GM18951 (cell line): Measurements from ENCODE around the gene LRIG1.

Experiments
- POLR2A ChIP-seq: IDR thresholded peaks from 4 replicates; pipeline ENCODE4 v1.6.1; 2011; ENCODE audit warnings: mild to moderate bottlenecking; ENCODE audit not compliant: insufficient read length, insufficient read depth; ENCODE audit errors: extremely low read depth
- in situ Hi-C: fragments of 300-500 bp; cut with MboI; formaldehyde crosslinking; loops from one replicate; pipeline ENCODE4 v1.12.0; 2022; ENCODE audit warnings: low sequenced_read_pairs, mixed read lengths, inconsistent platforms; ENCODE audit not compliant: unreplicated experiment

The LRIG1 gene

GRCh38 chr3:66520724-66521123 is 19.9 kb upstream of the LRIG1 start:
- TF ChIP-seq POLR2A, result no peak
- in situ Hi-C loops, result no loop called here

GRCh38 chr3:66518644-66519043 is 17.8 kb upstream of the LRIG1 start:
- in situ Hi-C loops, result no loop called here

GRCh38 chr3:66518126-66518525 is 17.3 kb upstream of the LRIG1 start:
- in situ Hi-C loops, result no loop called here

More at GRCh38 chr3:66518644-66519043, 17.8 kb upstream of the LRIG1 start:
- TF ChIP-seq POLR2A, result no peak

GRCh38 chr3:66517241-66517640 is 16.4 kb upstream of the LRIG1 start:
- no peak for TF ChIP-seq POLR2A
- in situ Hi-C loops, result no loop called here

More at GRCh38 chr3:66518126-66518525, 17.3 kb upstream of the LRIG1 start:
- no peak for TF ChIP-seq POLR2A

- in situ Hi-C loops, result no loop called here
- TF ChIP-seq POLR2A, result no peak
Observed at GRCh38 chr3:66508461-66508860, 7.6 kb upstream of the LRIG1 start.

- in situ Hi-C loops, result no loop called here
- no peak for TF ChIP-seq POLR2A
Observed at GRCh38 chr3:66507423-66508260, 6.8 kb upstream of the LRIG1 start.

- in situ Hi-C loops, result no loop called here
- no peak for TF ChIP-seq POLR2A
Observed at GRCh38 chr3:66506154-66506553, 5.3 kb upstream of the LRIG1 start.

GRCh38 chr3:66504850-66505641 is 4.2 kb upstream of the LRIG1 start:
- no peak for TF ChIP-seq POLR2A
- in situ Hi-C loops, result no loop called here

- TF ChIP-seq POLR2A, result no peak
- in situ Hi-C loops, result no loop called here
Observed at GRCh38 chr3:66502981-66503380, 2.2 kb upstream of the LRIG1 start.

- in situ Hi-C loops, result no loop called here
- TF ChIP-seq POLR2A, result no peak
Observed at GRCh38 chr3:66502245-66502874, 1.5 kb upstream of the LRIG1 start.

GRCh38 chr3:66501483-66502244 is 842 bp upstream of the LRIG1 start:
- in situ Hi-C loops, result no loop called here
- TF ChIP-seq POLR2A, result no peak

GRCh38 chr3:66499881-66500575 is 794 bp downstream of the LRIG1 start:
- in situ Hi-C loops, result no loop called here
- TF ChIP-seq POLR2A, result no peak
